Stimulated activated naive CD8-positive, alpha-beta T cell treated with anti-CD3 and anti-CD28 coated beads, Interleukin-15, amount 100 ng/mL, for 72 hours (primary cell): ENCODE data around the gene GOLPH3L.
"Not testable (repeated sequence)": the region's sequence is repeated elsewhere in the genome, so short reads cannot be mapped to it uniquely, and the experiment has no call there.

Experiments used
- ATAC-seq: fragments of 150-1000 bp; cut with Tn5 transposase; 2 replicates; pipeline ENCODE4 v1.10.0; 2021; ENCODE audit warnings: mild to moderate bottlenecking, moderate library complexity
- DNase-seq, 2 donors: peaks; one replicate each; pipeline ENCODE4 v3.0.0; 2021 to 2022
- H3K27ac Mint-ChIP-seq, 2 donors: one replicate each; pipeline ENCODE4 v1.8.0; 2022; ENCODE audit warnings: mild to moderate bottlenecking in 2 of 2, mixed read lengths in 2 of 2, moderate library complexity in 2 of 2
- H3K27me3 Mint-ChIP-seq: one replicate; pipeline ENCODE4 v1.8.0; 2022; ENCODE audit warnings: mixed read lengths
- H3K4me1 Mint-ChIP-seq: one replicate; pipeline ENCODE4 v1.8.0; 2022; ENCODE audit warnings: mild to moderate bottlenecking, mixed read lengths
- H3K4me3 Mint-ChIP-seq, 2 donors: one replicate each; pipeline ENCODE4 v1.8.0; 2022; ENCODE audit warnings: mild to moderate bottlenecking in 2 of 2, mixed read lengths in 2 of 2, moderate library complexity in 1 of 2
- H3K9me3 Mint-ChIP-seq, 2 donors: one replicate each; pipeline ENCODE4 v1.8.0; 2022; ENCODE audit warnings: mixed read lengths in 2 of 2

GOLPH3L gene

GRCh38 chr1:150683914-150684313 is 13.0 kb downstream of the GOLPH3L start:
- DNase-seq (no peak), ATAC-seq (no peak)
- Mint-ChIP-seq H3K4me3 (no peak overlapping the region), H3K4me1 (peaks cover 12% of the 10 kb centered on the region), H3K9me3 (no peaks in the 10 kb centered on the region), H3K27me3 (no peaks in the 10 kb centered on the region), H3K27ac (no peak overlapping the region)

- no peak overlapping the region for H3K4me3 Mint-ChIP-seq
- DNase-seq: no peak
- no peak for ATAC-seq
- H3K9me3 Mint-ChIP-seq: no peaks in the 10 kb centered on the region
- H3K27me3 Mint-ChIP-seq: no peaks in the 10 kb centered on the region
- H3K27ac Mint-ChIP-seq: no peak overlapping the region
- peaks cover 11% of the 10 kb centered on the region for H3K4me1 Mint-ChIP-seq
These were observed 18.0 kb downstream of the GOLPH3L start for GRCh38 chr1:150678988-150679387.

- H3K4me1 Mint-ChIP-seq: peaks cover 6% of the 10 kb centered on the region
- no peak overlapping the region for H3K27ac Mint-ChIP-seq
- no peaks in the 10 kb centered on the region for H3K9me3 Mint-ChIP-seq
- H3K27me3 Mint-ChIP-seq: no peaks in the 10 kb centered on the region
- no peak overlapping the region for H3K4me3 Mint-ChIP-seq
- DNase-seq (no peak), ATAC-seq (no peak)
These were observed 22.1 kb downstream of the GOLPH3L start for GRCh38 chr1:150674881-150675280.

- H3K4me1 Mint-ChIP-seq: no peaks in the 10 kb centered on the region
- ATAC-seq: no peak
- no peak overlapping the region for H3K27ac Mint-ChIP-seq
- H3K4me3 Mint-ChIP-seq: no peak overlapping the region
- DNase-seq: no peak
- H3K27me3 Mint-ChIP-seq: no peaks in the 10 kb centered on the region
- no peaks in the 10 kb centered on the region for H3K9me3 Mint-ChIP-seq
These were observed 33.6 kb downstream of the GOLPH3L start for GRCh38 chr1:150663321-150663720.

- Mint-ChIP-seq H3K4me3 (no peak overlapping the region), H3K27me3 (no peaks in the 10 kb centered on the region), H3K27ac (no peak overlapping the region), H3K9me3 (no peaks in the 10 kb centered on the region), H3K4me1 (no peaks in the 10 kb centered on the region)
- DNase-seq: no peak
- ATAC-seq: no peak
These were observed 34.1 kb downstream of the GOLPH3L start for GRCh38 chr1:150662811-150663210.

- Mint-ChIP-seq H3K9me3 (no peaks in the 10 kb centered on the region), H3K4me1 (no peaks in the 10 kb centered on the region), H3K4me3 (no peak overlapping the region), H3K27me3 (no peaks in the 10 kb centered on the region), H3K27ac (no peak overlapping the region)
- ATAC-seq (no peak), DNase-seq (no peak)
These were observed 35.8 kb downstream of the GOLPH3L start for GRCh38 chr1:150661156-150661555.

GRCh38 chr1:150660584-150660983 is 36.4 kb downstream of the GOLPH3L start:
- H3K9me3 Mint-ChIP-seq: no peaks in the 10 kb centered on the region
- ATAC-seq: no peak
- H3K27ac Mint-ChIP-seq: no peak overlapping the region
- H3K27me3 Mint-ChIP-seq: no peaks in the 10 kb centered on the region
- H3K4me1 Mint-ChIP-seq: no peaks in the 10 kb centered on the region
- no peak for DNase-seq
- no peak overlapping the region for H3K4me3 Mint-ChIP-seq

GRCh38 chr1:150657064-150657463 is 39.9 kb downstream of the GOLPH3L start:
- not testable (repeated sequence) for ATAC-seq, H3K4me3 Mint-ChIP-seq, DNase-seq, H3K9me3 Mint-ChIP-seq, H3K27ac Mint-ChIP-seq, H3K4me1 Mint-ChIP-seq, H3K27me3 Mint-ChIP-seq

GRCh38 chr1:150654635-150655034 is 42.3 kb downstream of the GOLPH3L start:
- ATAC-seq, H3K4me1 Mint-ChIP-seq, H3K4me3 Mint-ChIP-seq, H3K9me3 Mint-ChIP-seq, H3K27ac Mint-ChIP-seq, DNase-seq, H3K27me3 Mint-ChIP-seq: not testable (repeated sequence)

- H3K27ac Mint-ChIP-seq: no peak overlapping the region
- H3K4me3 Mint-ChIP-seq: no peak overlapping the region
- no peak for ATAC-seq
- DNase-seq: no peak
- H3K4me1 Mint-ChIP-seq: no peaks in the 10 kb centered on the region
- H3K27me3 Mint-ChIP-seq: no peaks in the 10 kb centered on the region
- H3K9me3 Mint-ChIP-seq: no peaks in the 10 kb centered on the region
These were observed 46.8 kb downstream of the GOLPH3L start for GRCh38 chr1:150650193-150650592.

- Mint-ChIP-seq H3K4me3 (no peak overlapping the region), H3K27me3 (no peaks in the 10 kb centered on the region), H3K4me1 (no peaks in the 10 kb centered on the region), H3K27ac (peak overlapping the region in 1 of 2 donors; percentile 42), H3K9me3 (no peaks in the 10 kb centered on the region)
- ATAC-seq: no peak
- no peak for DNase-seq
These were observed 47.4 kb downstream of the GOLPH3L start for GRCh38 chr1:150649441-150650075.

- H3K4me3 Mint-ChIP-seq: no peak overlapping the region
- no peak for DNase-seq
- no peaks in the 10 kb centered on the region for H3K27me3 Mint-ChIP-seq
- H3K9me3 Mint-ChIP-seq: no peaks in the 10 kb centered on the region
- no peak for ATAC-seq
- no peaks in the 10 kb centered on the region for H3K4me1 Mint-ChIP-seq
- H3K27ac Mint-ChIP-seq: no peak overlapping the region
These were observed 54.7 kb downstream of the GOLPH3L start for GRCh38 chr1:150642296-150642695.

- not testable (repeated sequence) for DNase-seq, H3K27ac Mint-ChIP-seq, ATAC-seq, H3K4me1 Mint-ChIP-seq, H3K4me3 Mint-ChIP-seq, H3K9me3 Mint-ChIP-seq, H3K27me3 Mint-ChIP-seq
These were observed 55.7 kb downstream of the GOLPH3L start for GRCh38 chr1:150641126-150641815.

- H3K4me3 Mint-ChIP-seq, ATAC-seq, DNase-seq, H3K9me3 Mint-ChIP-seq, H3K27me3 Mint-ChIP-seq, H3K4me1 Mint-ChIP-seq, H3K27ac Mint-ChIP-seq: not testable (repeated sequence)
These were observed 58.5 kb downstream of the GOLPH3L start for GRCh38 chr1:150638430-150638829.

GRCh38 chr1:150634839-150635622 is 61.9 kb downstream of the GOLPH3L start:
- peak overlapping the region; percentile 50 to 55 for H3K27ac Mint-ChIP-seq
- H3K27me3 Mint-ChIP-seq, H3K4me3 Mint-ChIP-seq, DNase-seq, H3K4me1 Mint-ChIP-seq, H3K9me3 Mint-ChIP-seq, ATAC-seq: not testable (repeated sequence)
